Endothelial cell of umbilical vein (primary cell): ENCODE measurements around the gene RHOG. TPM values are rescaled to one million over a fixed set of nuclear protein-coding genes. Genes with fewer than 3 reads are reported as not detected.

ENCODE experiments used
- BruUV-seq: library from RNA; stranded (reverse); fragments of 400-500 nt; replicated peaks from 2 replicates; lab custom pipeline; 2021; lab: Mats Ljungman, UMichigan
- CTCF ChIA-PET: fragments of 300-600, 350-600 bp; sonication (Branson Sonifier 250); formaldehyde crosslinking; loops from one replicate; lab custom pipeline; 2021; ENCODE audit warnings: antibody characterized with exemption, inconsistent platforms; lab: Charles Lee
- POLR2A ChIA-PET: fragments of 300-600, 350-600 bp; sonication (Branson Sonifier 250); formaldehyde crosslinking; loops from one replicate; lab custom pipeline; 2021; ENCODE audit warnings: antibody characterized with exemption, inconsistent platforms; lab: Charles Lee
- DNase-seq: peaks from one replicate; pipeline ENCODE4 v3.0.0-alpha.2; 2011; ENCODE audit warnings: low read depth, low spot score
- FAIRE-seq: peaks from 2 replicates; lab custom pipeline; 2011; peaks lifted over from hg19 to GRCh38; lab: Jason Lieb, UNC
- H2AFZ ChIP-seq: 2 replicates; pipeline ENCODE4 v1.6.0; 2012; ENCODE audit warnings: low read depth, low read length, control low read depth, inconsistent platforms
- H3K27ac ChIP-seq: 2 replicates; pipeline ENCODE4 v1.5.1; 2011; ENCODE audit warnings: low read depth, mild to moderate bottlenecking, control low read depth, low read length, moderate library complexity; ENCODE audit not compliant: insufficient read depth
- H3K27me3 ChIP-seq, 2 experiments: 2 replicates each; pipeline versions ENCODE4 v1.6.0 to v1.6.1; 2011; ENCODE audit warnings: low read length in 2 of 2, mixed read lengths in 1 of 2; ENCODE audit not compliant: control insufficient read depth in 2 of 2, insufficient read depth in 2 of 2
- H3K36me3 ChIP-seq, 2 experiments: 2 replicates in 1 of 2; 3 replicates in 1 of 2; pipeline ENCODE4 v1.5.1; 2011; ENCODE audit warnings: low read length in 2 of 2, mild to moderate bottlenecking in 1 of 2, moderate library complexity in 1 of 2; ENCODE audit not compliant: control insufficient read depth in 2 of 2, insufficient read depth in 2 of 2; ENCODE audit errors: extremely low read depth in 1 of 2
- H3K4me1 ChIP-seq: 3 replicates; pipeline ENCODE4 v1.5.1; 2011; ENCODE audit warnings: mild to moderate bottlenecking, low read length; ENCODE audit not compliant: control insufficient read depth, insufficient read depth; ENCODE audit errors: extremely low read depth
- H3K4me2 ChIP-seq: 2 replicates; pipeline ENCODE4 v1.6.1; 2011; ENCODE audit warnings: low read length, control low read depth, mixed read lengths; ENCODE audit not compliant: insufficient read depth
- H3K4me3 ChIP-seq, 3 experiments: fragments of 200-600 bp in 1 of 3; sonication (generic), shearing (Covaris generic) in 1 of 3; replicated peaks in 1 of 3; 2 replicates each; pipeline ENCODE4 v1.5.1; 2011 to 2016; ENCODE audit warnings: control low read depth in 3 of 3, low read length in 3 of 3, mild to moderate bottlenecking in 2 of 3, inconsistent platforms in 1 of 3, low read depth in 1 of 3, moderate library complexity in 1 of 3; ENCODE audit not compliant: insufficient read depth in 1 of 3
- H3K79me2 ChIP-seq: 2 replicates; pipeline ENCODE4 v1.6.0; 2012; ENCODE audit warnings: low read length, inconsistent platforms; ENCODE audit not compliant: control insufficient read depth, insufficient read depth
- H3K9ac ChIP-seq: replicated peaks from 2 replicates; pipeline ENCODE3; 2011; ENCODE audit warnings: low read length, control low read depth; ENCODE audit not compliant: insufficient read depth; ENCODE audit errors: extremely low read depth
- H3K9me1 ChIP-seq: replicated peaks from 3 replicates; pipeline ENCODE4 v1.6.0; 2011; ENCODE audit warnings: mild to moderate bottlenecking, low read length; ENCODE audit not compliant: control insufficient read depth, insufficient read depth; ENCODE audit errors: extremely low read depth
- H3K9me3 ChIP-seq: replicated peaks from 2 replicates; pipeline ENCODE4 v1.5.1; 2012; ENCODE audit warnings: low read length, inconsistent platforms; ENCODE audit not compliant: control insufficient read depth, insufficient read depth
- H4K20me1 ChIP-seq: replicated peaks from 2 replicates; pipeline ENCODE3; 2011; ENCODE audit warnings: mild to moderate bottlenecking, low read length; ENCODE audit not compliant: control insufficient read depth, insufficient read depth; ENCODE audit errors: extremely low read depth
- CTCF ChIP-seq, 2 donors: IDR thresholded peaks; 1 replicate in 1 of 2; 2 replicates in 1 of 2; pipeline ENCODE4 v1.5.1; 2011; ENCODE audit warnings: low read length in 2 of 2, mild to moderate bottlenecking in 2 of 2, moderate library complexity in 2 of 2, control low read depth in 1 of 2, inconsistent platforms in 1 of 2, low read depth in 1 of 2; ENCODE audit not compliant: insufficient read depth in 1 of 2; ENCODE audit errors: extremely low read depth in 1 of 2
- FOS ChIP-seq: IDR thresholded peaks from 2 replicates; pipeline ENCODE4 v1.6.1; 2011; ENCODE audit warnings: mild to moderate bottlenecking, low read length, moderate library complexity, borderline replicate concordance; ENCODE audit not compliant: insufficient read depth
- dilution Hi-C: fragments of 300-500 bp; cut with MboI; formaldehyde crosslinking; loops from one replicate; pipeline ENCODE4 v1.15.0; 2019; ENCODE audit warnings: low sequenced_read_pairs; ENCODE audit not compliant: extremely low pct_ligation_motif_present
- intact Hi-C: fragments of 100-400 bp; cut with micrococcal nuclease; formaldehyde crosslinking; loops from one replicate; pipeline ENCODE4 v1.10.0; 2022
- polyA plus RNA-seq, 4 experiments: library from polyadenylated mRNA; depleted of rRNA in 3 of 4; stranded (reverse) in 3 of 4; unstranded in 1 of 4; fragments of >200 nt; gene quantifications; 2 replicates each; pipeline versions ENCODE4 v1.2.1 to v1.2.3, GENCODE V29; 2011 to 2012; ENCODE audit warnings: missing spikeins in 1 of 4
- total RNA-seq: library from RNA; stranded (reverse); gene quantifications from 2 replicates; pipeline ENCODE4 v1.2.3, GENCODE V29; 2021

RHOG gene
- total and polyA plus RNA-seq, 2 donors (not counting 3 experiments of a cell fraction or from before 2014, with no cell fraction given), result 69.0 to 119 TPM

DNA sequence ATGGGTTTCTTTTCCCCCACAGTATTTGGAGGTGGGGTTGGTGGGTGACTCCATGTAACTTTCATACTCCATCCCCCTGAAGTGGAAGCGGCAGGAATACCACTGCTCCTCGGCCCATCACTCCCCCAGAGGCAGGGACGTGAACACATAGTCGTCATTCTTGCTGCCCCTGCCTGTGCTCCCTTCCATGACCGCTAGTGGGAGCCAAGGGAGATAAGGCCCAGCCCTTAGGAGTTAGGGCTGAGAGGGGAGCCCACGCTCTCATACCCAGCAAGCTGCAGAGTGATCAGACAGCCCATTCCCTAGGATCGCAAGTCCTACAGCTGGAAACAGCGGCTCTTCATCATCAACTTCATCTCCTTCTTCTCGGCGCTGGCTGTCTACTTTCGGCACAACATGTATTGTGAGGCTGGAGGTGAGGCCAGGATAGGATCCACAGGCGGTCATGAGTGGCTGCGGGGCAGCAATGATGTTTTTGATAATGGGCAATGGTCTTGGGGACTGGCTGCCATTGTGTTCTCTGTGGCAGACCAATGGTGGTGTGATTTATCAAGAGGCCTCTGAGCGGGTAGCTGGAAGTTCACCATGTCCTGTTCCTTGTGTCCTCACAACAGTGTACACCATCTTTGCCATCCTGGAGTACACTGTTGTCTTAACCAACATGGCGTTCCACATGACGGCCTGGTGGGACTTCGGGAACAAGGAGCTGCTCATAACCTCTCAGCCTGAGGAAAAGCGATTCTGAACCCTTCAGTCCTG lies 15.9 kb downstream of the RHOG start:
- no peaks in the 10 kb centered on the region for H3K4me1 ChIP-seq
- dilution Hi-C loops (no loop called here), intact Hi-C loops (loop anchor here (1.0 kb wide), 3 partner anchors 10 to 247 kb away; no protein-coding TSS in a partner anchor)
- FAIRE-seq (peak; percentile 87), DNase-seq (peak; percentile 44)
- ChIA-PET CTCF (interaction anchor here (0.6 to 1.4 kb wide), 8 partner anchors 11 to 248 kb away, joined by 3 to 7 read pairs (median 4); no protein-coding TSS in a partner anchor), POLR2A (no interaction called here)
- H3K27ac ChIP-seq, result no peak overlapping the region
- H3K4me3 ChIP-seq, result no peak overlapping the region
- no peaks in the 10 kb centered on the region for H3K27me3 ChIP-seq
- no peaks in the 10 kb centered on the region for H3K9me1 ChIP-seq
- no TSS peak for BruUV-seq
- H3K36me3 ChIP-seq, result peaks cover 4 to 20% of the 10 kb centered on the region in 2 experiments
- H3K9me3 ChIP-seq, result no peaks in the 10 kb centered on the region
- H3K9ac ChIP-seq, result no peak overlapping the region
- H4K20me1 ChIP-seq, result no peaks in the 10 kb centered on the region
- H2AFZ ChIP-seq, result no peak overlapping the region
- no peak for TF ChIP-seq FOS
- peak; percentile 74 for TF ChIP-seq CTCF (IDR thresholded peaks at IDR 0.05; ENCODE audit: extremely low read depth in 1 of 2, insufficient read depth in 1 of 2, low read depth in 1 of 2, low read length in 2 of 2)
- no peak overlapping the region for H3K4me2 ChIP-seq
- H3K79me2 ChIP-seq, result peaks cover 3% of the 10 kb centered on the region
